T-cell (primary cell): ENCODE data around the gene STX2. TPM values are rescaled to one million over a fixed set of nuclear protein-coding genes. Genes with fewer than 3 reads are reported as not detected.

Experiments used
- ATAC-seq, 4 experiments: fragments of 200-7000 bp in 3 of 4; fragments of 150-1000 bp in 1 of 4; cut with Tn5 transposase; replicated peaks in 1 of 4; 1 replicate in 3 of 4; 2 replicates in 1 of 4; pipeline ENCODE4 v1.10.0; 2021; ENCODE audit warnings: moderate library complexity in 3 of 4, mild to moderate bottlenecking in 2 of 4, moderate number of reproducible peaks in 1 of 4
- CTCF ChIA-PET, 2 donors: fragments of 300-600 bp; sonication (Branson Sonifier 250); formaldehyde crosslinking; loops; one replicate each; lab custom pipeline; 2022; ENCODE audit warnings: antibody characterized with exemption in 2 of 2; lab: Charles Lee
- POLR2A ChIA-PET, 2 donors: fragments of 300-600 bp; sonication (Branson Sonifier 250); formaldehyde crosslinking; loops; one replicate each; lab custom pipeline; 2022; ENCODE audit warnings: antibody characterized with exemption in 2 of 2; lab: Charles Lee
- DNase-seq, 35 experiments: peaks; one replicate each; pipeline versions ENCODE4 v3.0.0 to v3.0.0-alpha.2; 2013 to 2023
- H3K27ac ChIP-seq: one replicate; pipeline ENCODE4 v1.5.1; 2013; ENCODE audit warnings: low read length
- H3K27me3 ChIP-seq, 2 experiments: replicated peaks in 1 of 2; 1 replicate in 1 of 2; 2 replicates in 1 of 2; pipeline versions ENCODE4 v1.6.1 to v1.7.0; 2013; ENCODE audit warnings: low read length in 1 of 2, mixed read lengths in 1 of 2; ENCODE audit not compliant: control insufficient read depth in 2 of 2, insufficient read depth in 2 of 2; ENCODE audit errors: extremely low read depth in 1 of 2
- H3K36me3 ChIP-seq, 2 donors: 1 replicate in 1 of 2; 2 replicates in 1 of 2; pipeline versions ENCODE4 v1.6.1 to v1.7.0; 2013; ENCODE audit warnings: low read length in 1 of 2; ENCODE audit not compliant: control insufficient read depth in 2 of 2, insufficient read depth in 1 of 2; ENCODE audit errors: extremely low read depth in 1 of 2
- H3K4me1 ChIP-seq, 2 experiments: 1 replicate in 1 of 2; 2 replicates in 1 of 2; pipeline versions ENCODE4 v1.6.1 to v1.7.0; 2013; ENCODE audit warnings: low read length in 2 of 2, mixed read lengths in 1 of 2; ENCODE audit not compliant: insufficient read depth in 2 of 2, control insufficient read depth in 1 of 2; ENCODE audit errors: extremely low read depth in 1 of 2
- H3K4me3 ChIP-seq, 2 donors: 1 replicate in 1 of 2; 2 replicates in 1 of 2; pipeline versions ENCODE4 v1.5.1 to v1.7.0; 2013; ENCODE audit warnings: mild to moderate bottlenecking in 2 of 2, low read length in 1 of 2, moderate library complexity in 1 of 2; ENCODE audit not compliant: control insufficient read depth in 1 of 2; ENCODE audit errors: extremely low read depth in 1 of 2
- H3K9me3 ChIP-seq: 2 replicates; pipeline ENCODE4 v1.7.0; 2013
- H3K27ac Mint-ChIP-seq, 2 donors: one replicate each; pipeline ENCODE4 v1.8.0; 2020 to 2021; ENCODE audit warnings: mild to moderate bottlenecking in 2 of 2, mixed read lengths in 2 of 2
- H3K27me3 Mint-ChIP-seq, 2 donors: one replicate each; pipeline ENCODE4 v1.8.0; 2021 to 2022; ENCODE audit warnings: mixed read lengths in 2 of 2
- H3K36me3 Mint-ChIP-seq: one replicate; pipeline ENCODE4 v1.8.0; 2021; ENCODE audit warnings: mixed read lengths
- H3K4me1 Mint-ChIP-seq, 3 donors: one replicate each; pipeline ENCODE4 v1.8.0; 2020 to 2022; ENCODE audit warnings: mixed read lengths in 3 of 3, mild to moderate bottlenecking in 1 of 3
- H3K4me3 Mint-ChIP-seq, 3 donors: one replicate each; pipeline ENCODE4 v1.8.0; 2020 to 2022; ENCODE audit warnings: mild to moderate bottlenecking in 3 of 3, mixed read lengths in 3 of 3, moderate library complexity in 3 of 3
- H3K9me3 Mint-ChIP-seq, 3 donors: one replicate each; pipeline ENCODE4 v1.8.0; 2020 to 2022; ENCODE audit warnings: mixed read lengths in 3 of 3
- WGBS: methylation state at CpG from one replicate; pipeline ENCODE4 v1.1.5; 2013; ENCODE audit warnings: missing lambda C conversion rate; ENCODE audit not compliant: insufficient coverage; 5-methylcytosine and 5-hydroxymethylcytosine counted together
- total RNA-seq, 35 experiments: library from RNA in 6 of 35; stranded (reverse) in 6 of 35; fragments of 120-200 nt in 1 of 35; gene quantifications; one replicate each; pipeline versions ENCODE4 v1.2.1 to v1.2.4 and lab custom pipeline; 2013 to 2026

STX2 gene
- total RNA-seq, 5 donors from 2014 or later (not counting 1 experiment from before 2014, with no cell fraction given) = 21.8 to 26.7 (median 22.8) TPM

- Mint-ChIP-seq H3K9me3 (peaks cover 0 to 15% (median 2%) of the 10 kb centered on the region in 3 donors), H3K27ac (no peak overlapping the region), H3K4me3 (no peak overlapping the region), H3K4me1 (peaks cover 7 to 8% (median 7%) of the 10 kb centered on the region in 3 donors), H3K27me3 (peaks cover 21 to 26% of the 10 kb centered on the region in 2 donors), H3K36me3 (no peaks in the 10 kb centered on the region)
- POLR2A ChIA-PET = no interaction called here
- Histone ChIP-seq H3K27me3 (peaks cover 0 to 26% of the 10 kb centered on the region in 2 experiments), H3K4me1 (peaks cover 0 to 6% of the 10 kb centered on the region in 2 experiments), H3K27ac (no peak overlapping the region), H3K9me3 (no peaks in the 10 kb centered on the region), H3K4me3 (no peak overlapping the region), H3K36me3 (no peaks in the 10 kb centered on the region)
- WGBS = 88% methylated on average over 5 of the region's 5 CpGs
- CTCF ChIA-PET = no interaction called here
- ATAC-seq = no peak
- DNase-seq = no peak
These were observed 94.8 kb downstream of the STX2 start for GRCh38 chr12:130744274-130744673.

- H3K9me3 Mint-ChIP-seq = peaks cover 0 to 15% (median 2%) of the 10 kb centered on the region in 3 donors
- ATAC-seq (no peak), DNase-seq (no peak)
- ChIA-PET CTCF (no interaction called here), POLR2A (no interaction called here)
- no peaks in the 10 kb centered on the region for H3K36me3 Mint-ChIP-seq
- H3K4me1 Mint-ChIP-seq = peaks cover 7 to 8% (median 7%) of the 10 kb centered on the region in 3 donors
- no peak overlapping the region for H3K27ac ChIP-seq
- H3K4me3 ChIP-seq = no peak overlapping the region
- peaks cover 24 to 26% of the 10 kb centered on the region in 2 donors for H3K27me3 Mint-ChIP-seq
- H3K27me3 ChIP-seq = peaks cover 0 to 30% of the 10 kb centered on the region in 2 experiments
- WGBS = 80% methylated on average over 3 of the region's 5 CpGs
- peaks cover 1% of the 10 kb centered on the region for H3K9me3 ChIP-seq
- H3K4me3 Mint-ChIP-seq = no peak overlapping the region
- H3K4me1 ChIP-seq = peaks cover 0 to 6% of the 10 kb centered on the region in 2 experiments
- H3K36me3 ChIP-seq = no peaks in the 10 kb centered on the region
- no peak overlapping the region for H3K27ac Mint-ChIP-seq
These were observed 95.4 kb downstream of the STX2 start for GRCh38 chr12:130743606-130744005.

GRCh38 chr12:130743176-130743575 is 95.9 kb downstream of the STX2 start:
- no peak overlapping the region for H3K4me3 ChIP-seq
- H3K9me3 ChIP-seq = peaks cover 2% of the 10 kb centered on the region
- peaks cover 0 to 6% of the 10 kb centered on the region in 2 experiments for H3K4me1 ChIP-seq
- DNase-seq (no peak), ATAC-seq (no peak)
- Mint-ChIP-seq H3K9me3 (peaks cover 0 to 15% (median 2%) of the 10 kb centered on the region in 3 donors), H3K27ac (no peak overlapping the region), H3K4me1 (peaks cover 5 to 6% (median 5%) of the 10 kb centered on the region in 3 donors), H3K36me3 (no peaks in the 10 kb centered on the region), H3K4me3 (no peak overlapping the region), H3K27me3 (peaks cover 23 to 26% of the 10 kb centered on the region in 2 donors)
- POLR2A ChIA-PET = no interaction called here
- no peaks in the 10 kb centered on the region for H3K36me3 ChIP-seq
- peaks cover 0 to 30% of the 10 kb centered on the region in 2 experiments for H3K27me3 ChIP-seq
- CTCF ChIA-PET = no interaction called here
- H3K27ac ChIP-seq = no peak overlapping the region
- no CpG with 5 or more reads among the region's 2 CpGs for WGBS

GRCh38 chr12:130742716-130743115 is 96.3 kb downstream of the STX2 start:
- H3K27ac Mint-ChIP-seq = no peak overlapping the region
- ChIA-PET POLR2A (no interaction called here), CTCF (no interaction called here)
- Histone ChIP-seq H3K27me3 (peaks cover 0 to 30% of the 10 kb centered on the region in 2 experiments), H3K4me3 (no peak overlapping the region), H3K4me1 (peaks cover 0 to under 1% of the 10 kb centered on the region in 2 experiments), H3K36me3 (no peaks in the 10 kb centered on the region), H3K9me3 (peaks cover 2% of the 10 kb centered on the region), H3K27ac (no peak overlapping the region)
- peaks cover under 1 to 1% (median under 1%) of the 10 kb centered on the region in 3 donors for H3K4me1 Mint-ChIP-seq
- no peak overlapping the region for H3K4me3 Mint-ChIP-seq
- peaks cover 0 to 15% (median 2%) of the 10 kb centered on the region in 3 donors for H3K9me3 Mint-ChIP-seq
- no peak for DNase-seq
- no CpG with 5 or more reads among the region's 1 CpG for WGBS
- no peaks in the 10 kb centered on the region for H3K36me3 Mint-ChIP-seq
- H3K27me3 Mint-ChIP-seq = peaks cover 22 to 24% of the 10 kb centered on the region in 2 donors
- no peak for ATAC-seq

GRCh38 chr12:130742112-130742511 is 96.9 kb downstream of the STX2 start:
- H3K4me3 ChIP-seq = no peak overlapping the region
- no peak overlapping the region for H3K27ac ChIP-seq
- H3K4me1 ChIP-seq = no peaks in the 10 kb centered on the region
- Mint-ChIP-seq H3K36me3 (no peaks in the 10 kb centered on the region), H3K27ac (no peak overlapping the region), H3K4me3 (no peak overlapping the region), H3K4me1 (no peaks in the 10 kb centered on the region), H3K9me3 (peaks cover 0 to 15% (median 2%) of the 10 kb centered on the region in 3 donors), H3K27me3 (peaks cover 27 to 28% of the 10 kb centered on the region in 2 donors)
- peaks cover 2% of the 10 kb centered on the region for H3K9me3 ChIP-seq
- ATAC-seq (no peak), DNase-seq (no peak)
- POLR2A ChIA-PET = no interaction called here
- CTCF ChIA-PET = no interaction called here
- WGBS = 86% methylated on average over 10 of the region's 12 CpGs
- H3K27me3 ChIP-seq = peaks cover 0 to 27% of the 10 kb centered on the region in 2 experiments
- H3K36me3 ChIP-seq = no peaks in the 10 kb centered on the region

Other genes with a start within 250 kb of the STX2 start
- under 1 TPM in 2 of 5 donors, not detected in 3; 0.10 to 0.38 TPM for gene RIMBP2, start 123.0 kb downstream of the STX2 start, total RNA-seq
- 100 to 1,000 TPM; 304 to 367 (median 308) TPM for gene RAN, start 32.8 kb upstream of the STX2 start, total RNA-seq
- gene ADGRD1, start 114.7 kb upstream of the STX2 start, total RNA-seq = 1 to 10 TPM in 1 of 5 donors, under 1 TPM in 3, not detected in 1; 0.29 to 1.1 (median 0.43) TPM